K562 (cell line): ENCODE results near the gene CDCA5. TPM values are rescaled to one million over a fixed set of nuclear protein-coding genes. Genes with fewer than 3 reads are reported as not detected.

Experiments
- AFF4 ChIP-seq: sonication (generic); formaldehyde crosslinking; IDR thresholded peaks from 2 replicates; pipeline ENCODE4 v1.8.0; 2023; ENCODE audit warnings: mild to moderate bottlenecking, missing genetic modification reagents
- CCAR2 ChIP-seq: fragments of 200-400 bp; formaldehyde crosslinking; IDR thresholded peaks from 2 replicates; pipeline ENCODE4 v1.6.1; 2017; ENCODE audit warnings: mild to moderate bottlenecking, low read depth, low read length
- CHD2 ChIP-seq: IDR thresholded peaks from 2 replicates; pipeline ENCODE4 v1.6.1; 2011; ENCODE audit warnings: low read depth, low read length
- DNMT1 ChIP-seq: fragments of 450-650 bp; IDR thresholded peaks from 2 replicates; pipeline ENCODE4 v1.6.1; 2016; ENCODE audit warnings: antibody characterized with exemption, mild to moderate bottlenecking
- EP300 ChIP-seq: IDR thresholded peaks from 2 replicates; pipeline ENCODE4 v1.6.1; 2012; ENCODE audit warnings: low read length, improper control_type of control experiment
- FOXO4 ChIP-seq: fragments of 450-650 bp; formaldehyde crosslinking; IDR thresholded peaks from 2 replicates; pipeline ENCODE4 v1.4.0; 2020; ENCODE audit warnings: mild to moderate bottlenecking, moderate library complexity
- HDAC2 ChIP-seq: fragments of 450-650 bp; IDR thresholded peaks from 2 replicates; pipeline ENCODE4 v1.6.1; 2016; ENCODE audit warnings: mild to moderate bottlenecking
- KDM1A ChIP-seq, 2 experiments: fragments of 450-650 bp; IDR thresholded peaks; 2 replicates each; pipeline ENCODE4 v1.6.1; 2016; ENCODE audit warnings: mild to moderate bottlenecking in 2 of 2
- PHB ChIP-seq: fragments of 250-450 bp; sonication (Bioruptor Pico); IDR thresholded peaks from 2 replicates; pipeline ENCODE4 v1.5.0; 2021
- PPARD ChIP-seq: fragments of 250-450 bp; sonication (Bioruptor Pico); IDR thresholded peaks from 2 replicates; pipeline ENCODE4 v1.8.0; 2022; ENCODE audit warnings: inconsistent platforms, mild to moderate bottlenecking, moderate library complexity
- SMAD4 ChIP-seq: fragments of 250-450 bp; sonication (Bioruptor Pico); conservative IDR thresholded peaks from 2 replicates; pipeline ENCODE4 v1.8.0; 2021; ENCODE audit warnings: inconsistent platforms, mild to moderate bottlenecking, moderate library complexity
- ZC3H4 ChIP-seq: sonication (generic); formaldehyde crosslinking; IDR thresholded peaks from 2 replicates; pipeline ENCODE4 v1.9.0; 2021; ENCODE audit warnings: missing genetic modification reagents, borderline replicate concordance
- polyA plus RNA-seq, 8 experiments: library from polyadenylated mRNA; depleted of rRNA in 4 of 8; stranded (reverse) in 5 of 8; unstranded in 3 of 8; fragments of >200 nt; fragmentation: Nextera tagmentation in 2 of 8; fragmentation: Illumina TruSeq in 1 of 8; extraction: Ambion mirVana in 2 of 8; extraction: Trizol in 1 of 8; gene quantifications; 2 replicates each; pipeline versions ENCODE4 v1.2.1 to v1.2.3, GENCODE V29; 2011 to 2014; ENCODE audit warnings: inconsistent platforms in 1 of 8, missing spikeins in 1 of 8
- total RNA-seq, 7 experiments: library from RNA; depleted of rRNA in 6 of 7; stranded (reverse); fragments of >200 nt in 6 of 7; fragmentation: Illumina TruSeq in 2 of 7; extraction: Trizol in 2 of 7; gene quantifications; 2 replicates each; pipeline versions ENCODE4 v1.2.1 to v1.2.3, GENCODE V29; 2011 to 2021; ENCODE audit warnings: low replicate concordance in 1 of 7
- TF ChIP-seq, protein P1 (sequence below): sonication (generic); formaldehyde crosslinking; IDR thresholded peaks from 2 replicates; pipeline ENCODE4 v1.8.0; 2022; ENCODE audit warnings: missing genetic modification reagents, mild to moderate bottlenecking, moderate library complexity, borderline replicate concordance

The CDCA5 gene
- total and polyA plus RNA-seq, 9 of the 15 experiments (the other 6 are each of a cell fraction or from before 2014, with no cell fraction given), result 18.9 to 94.3 (median 64.6) TPM

DNA sequence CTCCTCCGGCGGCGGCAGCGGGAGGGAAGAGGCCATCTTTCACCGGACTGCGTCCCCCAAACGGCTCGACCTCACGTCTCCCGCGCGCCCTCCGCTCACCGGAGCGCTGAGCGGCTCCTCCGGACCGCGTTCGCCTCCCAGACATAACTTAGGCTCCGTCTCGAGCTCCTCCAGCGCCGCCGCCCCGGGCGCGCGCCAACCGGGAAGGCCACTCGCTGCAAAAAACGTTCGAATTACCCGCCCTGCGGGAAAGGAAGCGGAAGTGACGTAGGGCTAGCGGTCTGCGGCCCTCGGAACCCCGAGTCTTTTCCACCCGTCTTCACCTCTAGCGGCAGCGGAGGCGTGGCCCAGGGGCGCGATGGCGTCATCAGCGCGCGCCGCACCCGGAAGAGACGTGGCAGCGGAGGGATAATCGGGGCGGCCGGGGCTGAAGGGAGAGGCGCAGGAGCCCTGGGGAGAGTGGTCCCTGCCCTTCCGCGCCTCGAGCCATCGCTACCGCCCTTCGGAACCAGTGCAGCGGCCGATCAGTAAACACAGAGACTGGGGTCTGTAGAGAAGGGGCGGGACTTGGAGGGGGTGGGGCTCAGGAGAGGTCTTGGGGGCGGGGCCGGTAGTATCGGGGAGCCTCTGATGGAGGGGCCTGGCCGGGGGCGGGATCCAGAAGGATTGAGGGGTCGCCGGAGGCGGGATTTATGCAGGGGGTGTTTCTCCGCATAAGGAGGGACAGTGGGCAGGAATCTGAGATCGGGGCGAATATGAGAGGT is at the start of gene CDCA5, which contains the start of gene ZFPL1 (continued):
- TF ChIP-seq KDM1A (IDR thresholded peaks at IDR 0.05), result no peak
- peak; percentile 70 for TF ChIP-seq AFF4
- TF ChIP-seq PHB (CRISPR knock-in tag), result no peak
- TF ChIP-seq CHD2, result peak; percentile 52
- peak; percentile 55 for TF ChIP-seq EP300
- TF ChIP-seq, protein P1, sequence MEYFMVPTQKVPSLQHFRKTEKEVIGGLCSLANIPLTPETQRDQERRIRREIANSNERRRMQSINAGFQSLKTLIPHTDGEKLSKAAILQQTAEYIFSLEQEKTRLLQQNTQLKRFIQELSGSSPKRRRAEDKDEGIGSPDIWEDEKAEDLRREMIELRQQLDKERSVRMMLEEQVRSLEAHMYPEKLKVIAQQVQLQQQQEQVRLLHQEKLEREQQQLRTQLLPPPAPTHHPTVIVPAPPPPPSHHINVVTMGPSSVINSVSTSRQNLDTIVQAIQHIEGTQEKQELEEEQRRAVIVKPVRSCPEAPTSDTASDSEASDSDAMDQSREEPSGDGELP, result peak; percentile 86
- no peak for TF ChIP-seq DNMT1
- peak; percentile 83; the same call in 1 of the 2 replicates for TF ChIP-seq HDAC2
- no peak for TF ChIP-seq ZC3H4 (CRISPR knock-in tag)
- no peak for TF ChIP-seq FOXO4
- no peak for TF ChIP-seq CCAR2
- no peak for TF ChIP-seq PPARD (CRISPR knock-in tag)
- TF ChIP-seq SMAD4 (CRISPR knock-in tag), result peak; percentile 77
